Thyroid gland (tissue), 4 donors: ENCODE results near the gene CMSS1.

ENCODE experiments used
- POLR2A ChIP-seq, 2 donors: fragments of 450-650 bp; IDR thresholded peaks; one replicate each; pipeline ENCODE4 v1.6.1; 2017; ENCODE audit warnings: antibody characterized with exemption in 2 of 2, mild to moderate bottlenecking in 2 of 2, moderate library complexity in 1 of 2
- TF ChIP-seq, protein P1 (sequence below), 6 experiments: fragments of 200-600 bp in 3 of 6; fragments of 450-650 bp in 3 of 6; sonication (generic) in 3 of 6; IDR thresholded peaks; one replicate each; pipeline ENCODE4 v1.5.1; 2016 to 2019; ENCODE audit warnings: antibody characterized with exemption in 6 of 6, mild to moderate bottlenecking in 2 of 6, inconsistent platforms in 1 of 6, moderate library complexity in 1 of 6

DNA sequence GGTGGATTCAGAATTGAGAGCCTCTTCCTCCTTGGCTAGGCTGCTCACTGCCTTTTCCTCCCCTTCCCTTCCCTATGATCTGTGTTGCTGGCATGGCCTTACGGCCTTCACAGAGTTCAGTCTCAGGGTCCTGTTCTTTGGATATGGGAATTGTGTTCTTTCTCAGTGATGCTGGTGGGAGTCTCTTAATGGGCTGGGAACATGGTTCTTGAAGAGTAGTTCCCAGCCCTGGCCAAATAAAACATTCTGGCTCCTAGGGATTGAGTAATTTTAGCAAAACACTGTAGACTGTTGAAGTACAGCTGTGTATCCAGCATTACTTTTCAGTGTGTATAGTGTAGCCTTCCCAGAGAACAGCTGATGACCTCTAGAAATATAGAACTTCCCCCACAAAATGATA, 319.3 kb downstream of the CMSS1 start:
- TF ChIP-seq, protein P1, sequence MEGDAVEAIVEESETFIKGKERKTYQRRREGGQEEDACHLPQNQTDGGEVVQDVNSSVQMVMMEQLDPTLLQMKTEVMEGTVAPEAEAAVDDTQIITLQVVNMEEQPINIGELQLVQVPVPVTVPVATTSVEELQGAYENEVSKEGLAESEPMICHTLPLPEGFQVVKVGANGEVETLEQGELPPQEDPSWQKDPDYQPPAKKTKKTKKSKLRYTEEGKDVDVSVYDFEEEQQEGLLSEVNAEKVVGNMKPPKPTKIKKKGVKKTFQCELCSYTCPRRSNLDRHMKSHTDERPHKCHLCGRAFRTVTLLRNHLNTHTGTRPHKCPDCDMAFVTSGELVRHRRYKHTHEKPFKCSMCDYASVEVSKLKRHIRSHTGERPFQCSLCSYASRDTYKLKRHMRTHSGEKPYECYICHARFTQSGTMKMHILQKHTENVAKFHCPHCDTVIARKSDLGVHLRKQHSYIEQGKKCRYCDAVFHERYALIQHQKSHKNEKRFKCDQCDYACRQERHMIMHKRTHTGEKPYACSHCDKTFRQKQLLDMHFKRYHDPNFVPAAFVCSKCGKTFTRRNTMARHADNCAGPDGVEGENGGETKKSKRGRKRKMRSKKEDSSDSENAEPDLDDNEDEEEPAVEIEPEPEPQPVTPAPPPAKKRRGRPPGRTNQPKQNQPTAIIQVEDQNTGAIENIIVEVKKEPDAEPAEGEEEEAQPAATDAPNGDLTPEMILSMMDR (IDR thresholded peaks at IDR 0.05) = no peak
- no peak for TF ChIP-seq POLR2A (IDR thresholded peaks at IDR 0.05)
